ENCODE results near the gene ST6GALNAC4. TPM values are rescaled to one million over a fixed set of nuclear protein-coding genes. Genes with fewer than 3 reads are reported as not detected.

ST6GALNAC4 gene
- total RNA-seq, 1 donor from 2014 or later, result 42.1 TPM

GRCh38 chr9:127912296-127912695 lies 4.5 kb downstream of the ST6GALNAC4 start:
- DNase-seq (ENCODE audit: low spot score), result no peak

GRCh38 chr9:127910613-127911205 lies 6.1 kb downstream of the ST6GALNAC4 start:
- DNase-seq (ENCODE audit: low spot score), result no peak

- no peak for DNase-seq (ENCODE audit: low spot score)
These were observed 7.0 kb downstream of the ST6GALNAC4 start for GRCh38 chr9:127909839-127910273.

GRCh38 chr9:127908660-127908926 lies 8.2 kb downstream of the ST6GALNAC4 start:
- DNase-seq (ENCODE audit: low spot score), result no peak

DNA sequence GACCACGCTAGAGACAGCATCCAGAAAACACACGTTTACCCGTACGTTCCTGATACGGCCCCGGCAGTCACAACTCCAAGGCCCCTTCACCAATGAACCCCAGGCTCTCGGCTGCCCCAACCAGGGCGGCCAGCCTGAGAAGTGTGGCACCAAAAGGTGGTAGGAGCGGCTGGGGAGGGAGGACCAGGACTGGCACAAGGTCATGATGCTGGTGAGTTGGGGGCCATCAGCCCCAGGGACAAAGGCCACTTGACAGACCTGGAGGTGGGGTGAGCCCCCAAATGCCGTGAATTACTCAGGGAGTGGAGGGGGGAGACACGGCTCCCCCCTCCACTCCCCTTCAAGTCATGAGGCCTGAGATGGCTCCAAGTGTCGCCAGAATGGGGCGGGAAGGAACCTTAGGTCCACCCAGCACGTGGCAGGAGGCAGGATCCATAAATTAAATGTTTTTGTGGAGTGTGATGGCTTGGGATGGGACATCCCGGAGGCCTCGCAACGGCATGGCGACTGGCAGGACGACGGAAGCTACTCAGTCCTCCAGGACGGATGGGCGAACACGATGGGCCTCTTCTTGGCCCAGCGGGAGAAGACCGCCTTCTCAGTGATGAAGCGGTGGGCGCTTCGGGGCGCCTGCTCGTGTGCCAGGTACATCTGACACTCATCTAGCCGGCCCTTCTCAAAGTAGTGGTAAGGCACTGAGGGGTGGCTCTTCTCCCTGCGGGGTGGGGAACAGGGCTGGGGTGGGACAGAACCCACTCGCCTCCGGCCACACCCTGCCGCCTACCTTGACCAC lies 8.8 kb downstream of the ST6GALNAC4 start:
- no peak for DNase-seq (ENCODE audit: low spot score)

- DNase-seq (ENCODE audit: low spot score), result no peak
These were observed 11.1 kb downstream of the ST6GALNAC4 start for GRCh38 chr9:127905788-127906191.

- no peak for DNase-seq (ENCODE audit: low spot score)
These were observed 11.7 kb downstream of the ST6GALNAC4 start for GRCh38 chr9:127905004-127905728.

DNA sequence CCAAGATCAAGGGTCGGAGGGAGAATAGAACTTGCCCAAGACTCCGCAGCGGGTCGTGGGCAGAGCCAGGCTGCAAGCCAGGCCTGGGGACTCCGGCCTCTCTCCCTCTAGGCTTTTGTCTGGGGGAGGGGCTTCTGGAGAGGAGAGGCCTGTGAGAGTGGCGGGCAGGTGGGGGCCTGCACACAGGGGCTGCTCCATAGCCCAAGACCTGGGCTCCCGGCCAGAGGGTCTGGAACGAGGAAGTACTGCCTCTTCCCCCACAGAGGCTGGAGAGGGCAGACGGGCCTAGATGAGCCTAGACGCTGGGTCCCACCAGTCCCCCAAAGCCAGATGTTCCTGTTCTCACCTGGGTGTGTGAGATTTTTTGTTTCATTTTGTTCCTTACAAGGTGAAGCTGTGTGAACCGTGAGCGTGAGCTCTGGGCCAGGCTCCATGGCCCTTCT lies 12.3 kb downstream of the ST6GALNAC4 start:
- no peak for DNase-seq (ENCODE audit: low spot score)

DNA sequence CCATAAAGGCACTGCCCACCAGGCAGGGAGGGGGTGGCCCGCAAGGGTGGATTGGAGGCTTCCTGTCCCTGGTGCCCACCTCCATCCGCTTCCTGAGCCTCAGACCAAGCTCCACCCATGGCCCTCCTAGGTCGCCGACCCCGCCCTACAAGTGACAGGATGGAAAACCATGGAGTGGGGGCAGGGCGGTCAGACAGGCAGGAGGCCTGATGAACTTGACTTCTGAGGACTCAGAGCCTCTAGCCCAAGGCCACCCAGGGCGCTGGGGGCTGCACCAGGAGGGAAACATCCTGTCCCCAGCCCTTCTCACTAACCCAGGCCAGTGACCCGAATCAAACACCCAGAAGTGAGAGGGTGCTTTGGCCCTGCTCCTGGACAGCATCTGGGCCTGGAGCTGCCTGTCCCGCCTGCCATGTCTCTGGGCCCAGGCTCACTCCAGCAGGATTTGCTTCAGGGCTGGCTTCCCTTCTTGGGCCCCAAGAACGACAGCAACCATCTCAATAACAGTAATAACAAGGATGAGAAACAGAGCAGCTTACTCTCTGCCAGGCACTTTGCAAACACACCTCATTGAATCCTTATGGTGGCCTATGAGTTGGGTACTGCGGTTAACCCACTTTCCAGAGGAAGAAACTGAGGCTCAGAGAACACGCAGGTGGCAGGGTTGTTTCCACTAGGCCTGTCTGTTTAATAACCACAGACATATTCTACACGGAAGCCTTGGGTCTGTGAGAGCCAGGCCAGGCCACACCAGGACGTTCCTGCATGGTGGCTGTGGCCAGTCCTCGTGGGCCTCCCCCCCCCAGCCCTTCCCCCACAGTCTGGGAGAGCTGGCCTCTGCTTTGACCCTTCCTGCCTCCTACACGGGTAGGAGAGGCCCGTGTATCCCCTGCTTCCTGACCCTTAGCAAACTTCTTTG lies 13.0 kb downstream of the ST6GALNAC4 start:
- peak; percentile 70 for DNase-seq (ENCODE audit: low spot score)

DNA sequence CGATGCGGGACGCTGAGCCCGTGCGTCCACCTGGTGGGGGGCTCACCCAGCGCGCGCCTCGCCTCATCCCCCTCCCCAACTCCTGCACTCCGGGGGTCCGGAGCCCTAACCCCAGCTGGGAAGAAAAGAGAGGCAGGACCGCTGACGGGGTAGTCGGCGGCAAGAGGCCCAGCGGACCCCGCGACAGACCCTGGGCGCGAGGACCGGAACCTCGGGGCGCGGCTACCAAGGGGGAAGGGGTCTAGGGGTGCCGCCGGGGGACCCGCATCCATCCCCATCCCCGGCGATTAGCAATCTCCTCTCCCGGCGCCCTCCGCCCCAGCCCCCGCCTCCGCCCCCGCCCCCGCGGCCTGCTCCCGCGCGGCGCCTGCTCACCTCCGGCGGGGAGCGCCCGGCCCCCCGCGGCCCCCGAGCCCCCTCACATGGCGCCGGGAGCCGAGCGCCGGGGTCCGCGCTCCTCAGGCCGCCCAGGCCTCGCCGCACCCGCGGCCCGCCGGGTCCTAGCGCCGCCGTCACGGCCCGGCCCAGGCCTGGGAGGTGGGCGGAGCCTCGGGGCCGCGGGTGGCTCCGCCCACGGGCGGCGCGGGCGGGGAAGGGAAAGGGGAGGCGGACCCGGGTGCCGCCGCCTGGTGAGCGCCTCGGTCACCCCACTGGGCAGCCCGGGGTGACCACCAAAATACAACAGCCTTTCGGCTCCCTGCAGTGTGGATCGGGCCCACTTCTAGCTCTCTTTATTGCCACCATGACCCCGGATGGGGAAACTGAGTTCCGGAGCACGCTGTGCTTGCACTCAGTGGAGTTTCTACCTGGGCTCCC lies 17.5 kb downstream of the ST6GALNAC4 start, which contains the start of gene ST6GALNAC6:
TSS of gene ST6GALNAC6 (minus strand) at position 476 of the 816 bp plus-strand sequence. CDS start 1,622 bp downstream, outside the sequence.
- DNase-seq (ENCODE audit: low spot score), result no peak

- DNase-seq (ENCODE audit: low spot score), result no peak
These were observed 18.3 kb downstream of the ST6GALNAC4 start for GRCh38 chr9:127898433-127899127.

DNA sequence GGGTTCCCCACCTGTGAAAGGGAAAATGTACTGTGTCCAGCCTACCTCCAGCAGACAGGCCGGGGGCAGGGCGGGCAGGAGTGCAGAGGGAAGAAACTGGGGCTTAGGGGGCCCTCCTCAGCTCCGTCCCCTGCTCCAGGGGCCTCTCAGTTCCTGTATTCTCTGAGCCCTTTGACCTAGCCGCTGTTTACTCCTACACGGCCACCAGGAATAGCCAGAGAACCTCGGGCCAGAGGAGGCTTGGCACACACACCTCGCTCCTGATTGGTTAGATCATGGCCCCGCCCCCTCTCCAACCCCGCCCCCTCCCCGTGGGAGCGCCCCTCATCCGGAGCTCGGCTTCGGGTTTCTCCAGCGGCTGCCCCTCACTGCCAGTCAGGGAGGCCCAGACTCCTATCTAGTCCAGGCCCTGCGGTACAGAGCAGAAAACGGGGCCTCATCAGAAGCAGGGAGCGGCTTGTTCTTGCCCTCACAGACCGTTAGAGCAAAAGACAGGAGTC lies 19.6 kb downstream of the ST6GALNAC4 start:
- peak; percentile 79 for DNase-seq (ENCODE audit: low spot score)

- DNase-seq (ENCODE audit: low spot score), result no peak
These were observed 20.2 kb downstream of the ST6GALNAC4 start for GRCh38 chr9:127896395-127897192.

GRCh38 chr9:127895811-127896210 lies 21.0 kb downstream of the ST6GALNAC4 start:
- no peak for DNase-seq (ENCODE audit: low spot score)

GRCh38 chr9:127893392-127893791 lies 23.4 kb downstream of the ST6GALNAC4 start:
- DNase-seq (ENCODE audit: low spot score), result no peak

- no peak for DNase-seq (ENCODE audit: low spot score)
These were observed 24.0 kb downstream of the ST6GALNAC4 start for GRCh38 chr9:127892831-127893230.

DNA sequence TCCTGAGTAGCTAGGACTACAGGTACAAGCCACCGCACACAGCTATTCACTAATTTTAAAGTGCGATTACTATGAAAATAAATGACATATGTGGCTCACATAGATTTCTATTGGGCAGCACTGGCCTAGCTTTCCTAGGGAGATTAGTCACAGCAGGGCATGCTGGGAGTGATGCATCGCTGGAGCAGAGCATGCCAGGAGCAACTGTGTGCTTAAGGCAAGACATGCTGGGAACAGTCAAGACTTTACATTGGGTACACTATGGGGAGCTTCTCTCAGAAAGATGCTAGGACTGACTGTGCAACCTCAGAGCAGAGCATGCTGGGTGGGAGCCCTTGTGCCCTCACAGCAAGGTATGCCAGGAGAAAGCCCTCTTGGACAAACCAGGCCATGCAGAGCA lies 26.8 kb downstream of the ST6GALNAC4 start:
- DNase-seq (ENCODE audit: low spot score), result no peak

DNA sequence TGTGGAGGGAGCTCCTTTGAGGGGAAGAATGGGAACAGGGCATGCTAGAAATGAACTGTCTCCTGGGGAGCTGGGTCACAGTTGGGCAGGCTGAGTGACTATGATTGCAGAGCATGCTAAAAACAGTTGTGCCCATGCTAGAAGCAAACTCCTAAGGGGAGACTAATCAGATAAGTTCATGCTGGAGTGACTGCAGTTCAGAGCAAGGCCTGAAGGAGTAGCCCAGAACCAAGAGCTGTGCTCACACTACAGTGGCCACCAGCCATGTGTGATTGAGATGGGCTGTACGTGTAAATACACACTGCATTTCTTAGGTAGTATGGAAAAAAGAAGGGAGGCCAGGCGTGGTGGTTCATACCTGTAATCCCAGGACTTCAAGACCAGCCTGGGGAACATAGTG lies 29.0 kb downstream of the ST6GALNAC4 start:
- no peak for DNase-seq (ENCODE audit: low spot score)

- DNase-seq (ENCODE audit: low spot score), result no peak
These were observed 30.4 kb downstream of the ST6GALNAC4 start for GRCh38 chr9:127886401-127886972.
